Trophoblast cell (in vitro differentiated cells and primary cell): ENCODE data around the gene GFM2. TPM values are rescaled to one million over a fixed set of nuclear protein-coding genes. Genes with fewer than 3 reads are reported as not detected.

ENCODE experiments used
- DNase-seq, 2 donors: peaks; one replicate each; pipeline ENCODE4 v3.0.0-alpha.2; 2016
- H2AFZ ChIP-seq: 2 replicates; pipeline ENCODE4 v1.6.1; 2013; ENCODE audit warnings: low read length, moderate library complexity, mild to moderate bottlenecking; ENCODE audit not compliant: insufficient read depth, poor library complexity
- H2AK5ac ChIP-seq: 2 replicates; pipeline ENCODE4 v1.6.1; 2013; ENCODE audit warnings: mild to moderate bottlenecking, low read length
- H2BK120ac ChIP-seq: 2 replicates; pipeline ENCODE4 v1.6.1; 2013; ENCODE audit warnings: low read length, mild to moderate bottlenecking, moderate library complexity; ENCODE audit not compliant: insufficient read depth, poor library complexity
- H2BK12ac ChIP-seq: 2 replicates; pipeline ENCODE4 v1.6.1; 2013; ENCODE audit warnings: mild to moderate bottlenecking, low read length, moderate library complexity
- H2BK5ac ChIP-seq: 2 replicates; pipeline ENCODE4 v1.6.1; 2013; ENCODE audit warnings: low read length, low read depth, moderate library complexity, mild to moderate bottlenecking; ENCODE audit not compliant: poor library complexity
- H3K14ac ChIP-seq: 2 replicates; pipeline ENCODE4 v1.6.1; 2013; ENCODE audit warnings: mild to moderate bottlenecking, low read length
- H3K18ac ChIP-seq: 2 replicates; pipeline ENCODE4 v1.6.1; 2013; ENCODE audit warnings: mild to moderate bottlenecking, low read length
- H3K23ac ChIP-seq: 2 replicates; pipeline ENCODE4 v1.6.1; 2013; ENCODE audit warnings: low read length
- H3K27ac ChIP-seq: 2 replicates; pipeline ENCODE4 v1.5.1; 2013; ENCODE audit warnings: low read depth, mild to moderate bottlenecking, inconsistent platforms, low read length, moderate library complexity
- H3K27me3 ChIP-seq: 2 replicates; pipeline ENCODE4 v1.6.1; 2013; ENCODE audit warnings: inconsistent platforms, mild to moderate bottlenecking, low read length, moderate library complexity; ENCODE audit not compliant: insufficient read depth
- H3K36me3 ChIP-seq, 2 experiments: 1 replicate in 1 of 2; 2 replicates in 1 of 2; pipeline ENCODE4 v1.6.1; 2013; ENCODE audit warnings: low read length in 2 of 2, mild to moderate bottlenecking in 2 of 2, moderate library complexity in 1 of 2; ENCODE audit not compliant: insufficient read depth in 2 of 2, control insufficient read depth in 1 of 2
- H3K4ac ChIP-seq: 2 replicates; pipeline ENCODE4 v1.6.1; 2013; ENCODE audit warnings: low read depth, mild to moderate bottlenecking, low read length, moderate library complexity
- H3K4me1 ChIP-seq, 2 experiments: 1 replicate in 1 of 2; 2 replicates in 1 of 2; pipeline ENCODE4 v1.6.1; 2013; ENCODE audit warnings: low read length in 2 of 2, mild to moderate bottlenecking in 2 of 2, moderate library complexity in 1 of 2; ENCODE audit not compliant: insufficient read depth in 2 of 2, control insufficient read depth in 1 of 2
- H3K4me2 ChIP-seq: 2 replicates; pipeline ENCODE4 v1.6.1; 2013; ENCODE audit warnings: inconsistent platforms, mild to moderate bottlenecking, low read length, moderate library complexity
- H3K4me3 ChIP-seq: 2 replicates; pipeline ENCODE4 v1.5.1; 2013; ENCODE audit warnings: mild to moderate bottlenecking, low read depth, low read length, inconsistent platforms
- H3K79me1 ChIP-seq: one replicate; pipeline ENCODE4 v1.6.1; 2013; ENCODE audit warnings: low read length
- H3K79me2 ChIP-seq: 2 replicates; pipeline ENCODE4 v1.6.1; 2013; ENCODE audit warnings: low read length, mild to moderate bottlenecking; ENCODE audit not compliant: control insufficient read depth, insufficient read depth, poor library complexity
- H3K9ac ChIP-seq: 2 replicates; pipeline ENCODE4 v1.6.1; 2013; ENCODE audit warnings: mild to moderate bottlenecking, low read length
- H3K9me3 ChIP-seq: 2 replicates; pipeline ENCODE4 v1.6.1; 2013; ENCODE audit warnings: low read depth, mild to moderate bottlenecking, control low read depth, inconsistent platforms, low read length; ENCODE audit not compliant: insufficient read depth
- H4K12ac ChIP-seq: 2 replicates; pipeline ENCODE4 v1.6.1; 2013; ENCODE audit warnings: low read depth, mild to moderate bottlenecking, low read length, moderate library complexity
- H4K8ac ChIP-seq: 2 replicates; pipeline ENCODE4 v1.6.1; 2013; ENCODE audit warnings: low read depth, mild to moderate bottlenecking, low read length, moderate library complexity
- H4K91ac ChIP-seq: one replicate; pipeline ENCODE4 v1.6.1; 2013; ENCODE audit warnings: low read depth, mild to moderate bottlenecking, low read length, moderate library complexity
- WGBS: extraction: QIAGEN DNeasy Blood & Tissue Kit; methylation state at CpG from one replicate; pipeline ENCODE4 v1.1.7; 2013; ENCODE audit warnings: missing lambda C conversion rate; ENCODE audit not compliant: insufficient read length, insufficient coverage; ENCODE audit errors: extremely low coverage; 5-methylcytosine and 5-hydroxymethylcytosine counted together
- polyA plus RNA-seq: library from polyadenylated mRNA; stranded (reverse); fragments of 200-250 nt; gene quantifications from 2 replicates; pipeline ENCODE4 v1.2.3, GENCODE V29; 2013

Gene GFM2, protein sequence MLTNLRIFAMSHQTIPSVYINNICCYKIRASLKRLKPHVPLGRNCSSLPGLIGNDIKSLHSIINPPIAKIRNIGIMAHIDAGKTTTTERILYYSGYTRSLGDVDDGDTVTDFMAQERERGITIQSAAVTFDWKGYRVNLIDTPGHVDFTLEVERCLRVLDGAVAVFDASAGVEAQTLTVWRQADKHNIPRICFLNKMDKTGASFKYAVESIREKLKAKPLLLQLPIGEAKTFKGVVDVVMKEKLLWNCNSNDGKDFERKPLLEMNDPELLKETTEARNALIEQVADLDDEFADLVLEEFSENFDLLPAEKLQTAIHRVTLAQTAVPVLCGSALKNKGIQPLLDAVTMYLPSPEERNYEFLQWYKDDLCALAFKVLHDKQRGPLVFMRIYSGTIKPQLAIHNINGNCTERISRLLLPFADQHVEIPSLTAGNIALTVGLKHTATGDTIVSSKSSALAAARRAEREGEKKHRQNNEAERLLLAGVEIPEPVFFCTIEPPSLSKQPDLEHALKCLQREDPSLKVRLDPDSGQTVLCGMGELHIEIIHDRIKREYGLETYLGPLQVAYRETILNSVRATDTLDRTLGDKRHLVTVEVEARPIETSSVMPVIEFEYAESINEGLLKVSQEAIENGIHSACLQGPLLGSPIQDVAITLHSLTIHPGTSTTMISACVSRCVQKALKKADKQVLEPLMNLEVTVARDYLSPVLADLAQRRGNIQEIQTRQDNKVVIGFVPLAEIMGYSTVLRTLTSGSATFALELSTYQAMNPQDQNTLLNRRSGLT
- polyA plus RNA-seq = 16.2 TPM in 2 replicates

DNA sequence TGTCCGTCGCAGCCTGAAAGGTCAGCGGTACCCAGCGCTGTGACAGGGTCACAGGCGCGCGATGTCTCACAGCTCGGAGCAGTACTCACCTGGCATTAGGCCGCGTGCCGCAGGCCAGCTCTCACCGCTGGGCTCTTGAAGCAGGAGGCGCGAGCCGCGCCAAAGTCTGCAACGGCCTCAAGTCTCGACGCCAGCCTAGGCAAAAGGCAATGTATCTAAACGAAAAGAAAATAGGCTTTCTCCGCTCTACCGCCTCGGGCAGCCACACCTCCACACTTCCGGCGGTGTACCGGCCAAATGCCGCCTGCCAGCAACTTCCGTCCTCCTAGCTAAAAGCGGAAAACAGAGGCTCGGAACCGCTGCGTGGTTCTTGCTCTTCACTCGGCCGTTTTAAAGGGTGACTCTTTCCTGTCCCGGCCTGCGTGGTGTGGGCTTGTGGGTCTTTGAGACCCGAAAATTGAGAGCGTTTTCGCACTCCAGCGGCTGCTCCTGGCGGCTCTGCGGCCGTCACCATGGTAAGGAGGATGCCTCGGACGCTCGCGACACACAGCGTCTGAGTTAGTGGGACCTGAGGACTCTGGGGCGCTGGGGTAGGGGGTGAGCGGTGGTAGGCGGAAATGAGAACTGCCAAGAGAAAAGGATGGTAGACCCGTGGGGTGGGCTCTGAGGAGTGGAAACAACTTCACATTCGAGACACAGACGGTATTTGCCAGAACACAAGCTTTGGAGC lies at the start of gene GFM2, which contains the start of gene NSA2:
Gene GFM2 (minus strand): TSS at position 269 of the 730 bp plus-strand sequence. CDS start 3,375 bp downstream, outside the sequence.
Gene NSA2 (plus strand): TSS at position 401 of the 730 bp plus-strand sequence. CDS start 112 bp downstream, at position 513.
- H3K27ac ChIP-seq = peak within 1 kb of the TSS; percentile 81
- peak within 1 kb of the TSS; percentile 98 for H2AFZ ChIP-seq
- H2AK5ac ChIP-seq = peak within 1 kb of the TSS; percentile 93
- peak within 1 kb of the TSS; percentile 77 for H2BK120ac ChIP-seq
- H2BK5ac ChIP-seq = peak within 1 kb of the TSS; percentile 71
- no peaks in the 10 kb centered on the region for H3K27me3 ChIP-seq
- H3K14ac ChIP-seq = peak within 1 kb of the TSS; percentile 92
- H3K4me1 ChIP-seq = peaks cover 5 to 8% of the 10 kb centered on the region in 2 experiments
- H3K23ac ChIP-seq = no peak within 1 kb of the TSS
- H3K36me3 ChIP-seq = peaks cover 4 to 11% of the 10 kb centered on the region in 2 experiments
- H3K9ac ChIP-seq = peak within 1 kb of the TSS; percentile 85
- H3K79me1 ChIP-seq = peaks cover 6% of the 10 kb centered on the region
- H3K79me2 ChIP-seq = peaks cover 12% of the 10 kb centered on the region
- H3K4me3 ChIP-seq = peak within 1 kb of the TSS; percentile 98
- H4K12ac ChIP-seq = peak within 1 kb of the TSS; percentile 98
- H3K4ac ChIP-seq = peak within 1 kb of the TSS; percentile 93
- no peaks in the 10 kb centered on the region for H3K9me3 ChIP-seq
- DNase-seq = peak; percentile 94 to 98
- H2BK12ac ChIP-seq = no peak within 1 kb of the TSS
- H4K91ac ChIP-seq = peak within 1 kb of the TSS; percentile 85
- H4K8ac ChIP-seq = peak within 1 kb of the TSS; percentile 99
- H3K18ac ChIP-seq = peak within 1 kb of the TSS; percentile 92
- WGBS = no CpG with 5 or more reads among the region's 54 CpGs
- H3K4me2 ChIP-seq = peak within 1 kb of the TSS; percentile 89

GRCh38 chr5:74810915-74811314 lies 44.0 kb upstream of the GFM2 start:
- WGBS = no CpG with 5 or more reads among the region's 4 CpGs
- DNase-seq = peak in 1 of 2 donors; percentile 25
- H3K4me1 ChIP-seq = no peaks in the 10 kb centered on the region
- no peak overlapping the region for H3K27ac ChIP-seq
- H3K4me3 ChIP-seq = no peak overlapping the region
- H4K8ac ChIP-seq = no peak overlapping the region
- no peak overlapping the region for H3K23ac ChIP-seq
- H2BK12ac ChIP-seq = no peak overlapping the region
- no peak overlapping the region for H2BK5ac ChIP-seq
- H2AK5ac ChIP-seq = no peak overlapping the region
- no peaks in the 10 kb centered on the region for H3K9me3 ChIP-seq
- H3K18ac ChIP-seq = no peak overlapping the region
- H3K36me3 ChIP-seq = peaks cover 2 to 5% of the 10 kb centered on the region in 2 experiments
- H4K12ac ChIP-seq = no peak overlapping the region
- no peaks in the 10 kb centered on the region for H3K27me3 ChIP-seq
- no peaks in the 10 kb centered on the region for H3K79me1 ChIP-seq
- H3K4me2 ChIP-seq = no peak overlapping the region
- no peaks in the 10 kb centered on the region for H3K79me2 ChIP-seq
- no peak overlapping the region for H2AFZ ChIP-seq
- H3K4ac ChIP-seq = no peak overlapping the region
- H2BK120ac ChIP-seq = no peak overlapping the region
- H3K14ac ChIP-seq = no peak overlapping the region
- no peak overlapping the region for H4K91ac ChIP-seq
- no peak overlapping the region for H3K9ac ChIP-seq

DNA sequence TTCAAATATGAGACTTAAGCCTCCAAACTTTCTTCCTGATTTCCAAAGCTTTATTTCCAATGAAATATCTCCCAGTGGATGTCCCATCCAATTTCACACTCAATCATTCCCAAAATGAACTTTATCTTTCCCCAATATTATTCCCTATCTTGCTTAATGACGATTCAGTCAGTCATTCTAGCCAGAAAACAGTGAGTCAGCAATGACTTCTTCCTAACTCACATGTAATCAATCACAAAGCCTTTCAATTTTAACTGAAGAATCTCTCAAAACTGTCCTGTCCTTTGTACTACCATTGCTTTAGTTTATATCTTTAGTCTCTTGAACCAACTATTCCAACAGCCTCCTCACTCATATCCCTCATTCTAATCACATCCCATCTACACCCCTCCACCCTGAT lies 35.0 kb upstream of the GFM2 start:
- Histone ChIP-seq H2BK120ac (no peak overlapping the region), H3K4me3 (no peak overlapping the region), H3K36me3 (peaks cover 15 to 20% of the 10 kb centered on the region in 2 experiments), H2BK12ac (no peak overlapping the region), H3K79me1 (no peaks in the 10 kb centered on the region), H3K14ac (no peak overlapping the region), H2AFZ (no peak overlapping the region), H3K4me1 (peaks cover 4 to 8% of the 10 kb centered on the region in 2 experiments), H3K27me3 (no peaks in the 10 kb centered on the region), H3K4ac (no peak overlapping the region), H3K27ac (no peak overlapping the region), H3K4me2 (no peak overlapping the region), H2AK5ac (no peak overlapping the region), H3K79me2 (no peaks in the 10 kb centered on the region), H2BK5ac (no peak overlapping the region), H3K9ac (no peak overlapping the region), H4K91ac (no peak overlapping the region), H3K18ac (no peak overlapping the region), H3K9me3 (peaks cover 3% of the 10 kb centered on the region), H4K12ac (no peak overlapping the region), H3K23ac (no peak overlapping the region), H4K8ac (no peak overlapping the region)
- no peak for DNase-seq
- 100% methylated on average over 1 of the region's 1 CpG for WGBS

DNA sequence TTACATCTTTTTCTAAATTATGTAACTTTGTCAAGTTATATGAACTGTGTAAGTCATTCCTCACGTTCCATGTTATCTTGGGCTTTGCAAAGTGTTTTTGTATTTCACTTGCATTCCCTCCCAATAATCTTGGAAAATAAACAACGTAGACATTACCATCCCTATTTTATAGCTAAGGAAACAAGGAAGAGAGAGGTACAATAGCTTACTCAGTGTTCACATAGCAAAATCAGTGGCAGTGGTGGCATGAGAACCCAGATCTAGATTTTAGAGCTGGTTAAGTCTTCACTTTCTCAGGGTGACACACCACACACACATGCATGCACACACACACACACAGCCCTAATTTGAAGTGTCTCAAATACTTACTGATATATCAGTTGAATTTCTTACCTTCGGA lies 34.3 kb upstream of the GFM2 start:
- Histone ChIP-seq H3K9me3 (peaks cover 3% of the 10 kb centered on the region), H2BK12ac (no peak overlapping the region), H3K36me3 (peaks cover 19 to 22% of the 10 kb centered on the region in 2 experiments), H3K9ac (no peak overlapping the region), H3K27ac (no peak overlapping the region), H3K14ac (no peak overlapping the region), H3K4ac (no peak overlapping the region), H4K91ac (no peak overlapping the region), H2BK120ac (no peak overlapping the region), H2AFZ (no peak overlapping the region), H2BK5ac (no peak overlapping the region), H3K4me3 (no peak overlapping the region), H3K79me1 (no peaks in the 10 kb centered on the region), H3K23ac (no peak overlapping the region), H3K27me3 (no peaks in the 10 kb centered on the region), H3K4me2 (no peak overlapping the region), H3K4me1 (peaks cover 4 to 8% of the 10 kb centered on the region in 2 experiments), H3K18ac (no peak overlapping the region), H2AK5ac (no peak overlapping the region), H3K79me2 (no peaks in the 10 kb centered on the region), H4K8ac (no peak overlapping the region), H4K12ac (no peak overlapping the region)
- DNase-seq = no peak
- no CpG with 5 or more reads among the region's 3 CpGs for WGBS
